GM12878 (cell line): ENCODE data around the gene MMP11. TPM values are rescaled to one million over a fixed set of nuclear protein-coding genes. Genes with fewer than 3 reads are reported as not detected.

Source experiments
- ATAC-seq: fragments of 200-7000 bp; cut with Tn5 transposase; 3 replicates; pipeline ENCODE4 v1.9.1; 2020; ENCODE audit warnings: mild to moderate bottlenecking, moderate library complexity
- BruUV-seq: library from RNA; stranded (reverse); fragments of 400-500 nt; replicated peaks from 2 replicates; lab custom pipeline; 2021; lab: Mats Ljungman, UMichigan
- CTCF ChIA-PET: fragments of 300-600 bp; sonication (Branson Sonifier 250); formaldehyde crosslinking; extraction: SDS; loops from one replicate; lab custom pipeline; 2021; ENCODE audit warnings: inconsistent platforms; lab: Yijun Ruan, JAX
- POLR2A ChIA-PET: fragments of 350-600 bp; formaldehyde crosslinking; extraction: SDS; loops from one replicate; lab custom pipeline; 2021; ENCODE audit warnings: inconsistent platforms; lab: Charles Lee
- RAD21 ChIA-PET: fragments of 300-600 bp; sonication (Branson Sonifier 250); formaldehyde crosslinking; loops from one replicate; lab custom pipeline; 2023; ENCODE audit warnings: antibody characterized with exemption; ENCODE audit not compliant: unreplicated experiment; lab: Charles Lee
- SMC1A ChIA-PET: fragments of 300-600 bp; sonication (Branson Sonifier 250); formaldehyde crosslinking; loops from one replicate; lab custom pipeline; 2023; ENCODE audit not compliant: unreplicated experiment, uncharacterized antibody; lab: Charles Lee
- DNase-seq: peaks from one replicate; pipeline ENCODE4 v3.0.0-alpha.2; 2011; ENCODE audit warnings: low read depth, low spot score
- FAIRE-seq: peaks from 3 replicates; lab custom pipeline; 2011; peaks lifted over from hg19 to GRCh38; lab: Jason Lieb, UNC
- H2AFZ ChIP-seq: 2 replicates; pipeline ENCODE4 v1.6.0; 2011; ENCODE audit warnings: low read depth, low read length, control low read depth; ENCODE audit not compliant: control insufficient read depth
- H3K27ac ChIP-seq: 2 replicates; pipeline ENCODE4 v1.5.1; 2011; ENCODE audit warnings: control low read depth; ENCODE audit not compliant: control insufficient read depth, insufficient read depth
- H3K27me3 ChIP-seq, 2 experiments: replicated peaks in 1 of 2; 2 replicates each; pipeline versions ENCODE4 v1.6.0 to v1.6.1; 2011; ENCODE audit warnings: low read length in 1 of 2; ENCODE audit not compliant: control insufficient read depth in 2 of 2, insufficient read depth in 2 of 2
- H3K36me3 ChIP-seq, 2 experiments: 2 replicates each; pipeline ENCODE4 v1.5.1; 2011; ENCODE audit warnings: low read length in 1 of 2; ENCODE audit not compliant: control insufficient read depth in 2 of 2, insufficient read depth in 2 of 2
- H3K4me1 ChIP-seq: 2 replicates; pipeline ENCODE4 v1.6.1; 2011; ENCODE audit warnings: mild to moderate bottlenecking, low read length, moderate library complexity, mixed read lengths; ENCODE audit not compliant: control insufficient read depth, insufficient read depth
- H3K4me2 ChIP-seq: 2 replicates; pipeline ENCODE4 v1.6.0; 2011; ENCODE audit warnings: control low read depth; ENCODE audit not compliant: control insufficient read depth, insufficient read depth
- H3K4me3 ChIP-seq: fragments of 200-600 bp; sonication (generic); 2 replicates; pipeline ENCODE4 v1.5.1; 2016
- H3K79me2 ChIP-seq: 2 replicates; pipeline ENCODE4 v1.6.0; 2011; ENCODE audit warnings: low read length; ENCODE audit not compliant: control insufficient read depth, insufficient read depth
- H3K9ac ChIP-seq: 2 replicates; pipeline ENCODE4 v1.8.0; 2011; ENCODE audit warnings: low read length, control low read depth, mixed read lengths; ENCODE audit not compliant: control insufficient read depth, insufficient read depth
- H3K9me3 ChIP-seq: replicated peaks from 3 replicates; pipeline ENCODE4 v1.5.1; 2011; ENCODE audit warnings: mild to moderate bottlenecking, low read length; ENCODE audit not compliant: control insufficient read depth, insufficient read depth
- H4K20me1 ChIP-seq: 2 replicates; pipeline ENCODE4 v1.6.0; 2011; ENCODE audit not compliant: control insufficient read depth, insufficient read depth
- CHD4 ChIP-seq: fragments of 200-600 bp; sonication (generic); IDR thresholded peaks from 2 replicates; pipeline ENCODE4 v1.6.1; 2016; ENCODE audit warnings: mild to moderate bottlenecking
- HDAC2 ChIP-seq: fragments of 200-600 bp; sonication (generic); IDR thresholded peaks from 2 replicates; pipeline ENCODE4 v1.6.1; 2017
- IRF4 ChIP-seq: IDR thresholded peaks from 2 replicates; pipeline ENCODE4 v1.6.1; 2011; ENCODE audit warnings: low read depth, low read length
- JUNB ChIP-seq: IDR thresholded peaks from 2 replicates; pipeline ENCODE4 v1.6.1; 2016; ENCODE audit warnings: antibody characterized with exemption, mild to moderate bottlenecking
- KDM1A ChIP-seq: fragments of 200-600 bp; sonication (generic); IDR thresholded peaks from 2 replicates; pipeline ENCODE4 v1.6.1; 2016; ENCODE audit warnings: borderline replicate concordance
- PKNOX1 ChIP-seq: fragments of 450-650 bp; IDR thresholded peaks from 2 replicates; pipeline ENCODE4 v1.6.1; 2016; ENCODE audit warnings: mild to moderate bottlenecking
- RAD51 ChIP-seq: fragments of 450-650 bp; IDR thresholded peaks from 2 replicates; pipeline ENCODE4 v1.6.1; 2016; ENCODE audit warnings: moderate library complexity, mild to moderate bottlenecking, inconsistent platforms
- SIN3A ChIP-seq: IDR thresholded peaks from 2 replicates; pipeline ENCODE4 v1.6.1; 2012; ENCODE audit warnings: low read depth, low read length, improper control_type of control experiment
- SKIL ChIP-seq: fragments of 450-650 bp; IDR thresholded peaks from 2 replicates; pipeline ENCODE4 v1.6.1; 2017; ENCODE audit warnings: mild to moderate bottlenecking, low read depth, inconsistent platforms; ENCODE audit not compliant: poor library complexity, severe bottlenecking
- SMAD5 ChIP-seq: IDR thresholded peaks from 2 replicates; pipeline ENCODE4 v1.6.1; 2016; ENCODE audit warnings: antibody characterized with exemption, low read depth
- STAT1 ChIP-seq: fragments of 450-650 bp; conservative IDR thresholded peaks from 2 replicates; pipeline ENCODE4 v1.6.1; 2014; ENCODE audit warnings: antibody characterized with exemption, mild to moderate bottlenecking
- TAF1 ChIP-seq: IDR thresholded peaks from 2 replicates; pipeline ENCODE4 v1.6.1; 2011; ENCODE audit warnings: mild to moderate bottlenecking, low read depth, low read length, borderline replicate concordance
- USF2 ChIP-seq: IDR thresholded peaks from 2 replicates; pipeline ENCODE4 v1.6.1; 2011; ENCODE audit warnings: low read depth, low read length, improper control_type of control experiment, borderline replicate concordance
- ZBED1 ChIP-seq: IDR thresholded peaks from 2 replicates; pipeline ENCODE4 v1.6.1; 2016; ENCODE audit warnings: borderline replicate concordance
- ZNF274 ChIP-seq: IDR thresholded peaks from one replicate; pipeline ENCODE4 v1.8.0; 2011; ENCODE audit not compliant: insufficient read length, insufficient read depth
- ZSCAN29 ChIP-seq: fragments of 450-650 bp; IDR thresholded peaks from 2 replicates; pipeline ENCODE4 v1.6.1; 2017; ENCODE audit warnings: mild to moderate bottlenecking, moderate library complexity
- WGBS: methylation state at CpG from one replicate; pipeline ENCODE4 v1.1.6; 2016; ENCODE audit warnings: low lambda C conversion rate; ENCODE audit not compliant: insufficient replicate concordance, insufficient coverage; ENCODE audit errors: missing lambda C conversion rate; 5-methylcytosine and 5-hydroxymethylcytosine counted together
- in situ Hi-C: fragments of 300-500 bp; cut with MboI; formaldehyde crosslinking; loops from 9 replicates; pipeline ENCODE4 v1.14.3; 2018; ENCODE audit warnings: mixed read lengths
- intact Hi-C: fragments of 100-400 bp; cut with micrococcal nuclease; formaldehyde crosslinking; loops from one replicate; pipeline ENCODE4 v1.14.2; 2022; ENCODE audit not compliant: unreplicated experiment
- polyA plus RNA-seq, 11 experiments: library from polyadenylated mRNA; depleted of rRNA in 4 of 11; unstranded in 6 of 11; stranded (reverse) in 5 of 11; fragments of >200 nt; fragmentation: Nextera tagmentation in 4 of 11; fragmentation: Illumina TruSeq in 1 of 11; extraction: Ambion mirVana in 4 of 11; extraction: Trizol in 1 of 11; gene quantifications; 1 replicate in 1 of 11; 2 replicates in 10 of 11; pipeline versions ENCODE4 v1.2.1 to v1.2.3, GENCODE V29; 2011 to 2016; ENCODE audit warnings: inconsistent platforms in 2 of 11, missing spikeins in 2 of 11, low read depth in 1 of 11
- total RNA-seq, 4 experiments: library from RNA; depleted of rRNA in 3 of 4; stranded (reverse); fragments of >200 nt in 3 of 4; fragmentation: Illumina TruSeq in 1 of 4; extraction: Trizol in 1 of 4; gene quantifications; 2 replicates each; pipeline versions ENCODE4 v1.2.1 to v1.2.3, GENCODE V29; 2013 to 2021

Gene MMP11
- total and polyA plus RNA-seq, 10 of the 15 experiments (the other 5 are each of a cell fraction or from before 2014, with no cell fraction given), result 0.03 to 1.1 (median 0.31) TPM; not detected in 2

- BruUV-seq, result TSS peak; percentile 83
- TF ChIP-seq IRF4, result no peak
- TF ChIP-seq PKNOX1, result no peak
- no peak for TF ChIP-seq HDAC2
- no peak for TF ChIP-seq SIN3A
- no peak for TF ChIP-seq STAT1
- TF ChIP-seq ZNF274, result no peak
- no peak for TF ChIP-seq USF2
- TF ChIP-seq CHD4, result no peak
- no peak for TF ChIP-seq SMAD5
- TF ChIP-seq JUNB, result no peak
- no peak for TF ChIP-seq TAF1
- no peak for TF ChIP-seq SKIL
- no peak for TF ChIP-seq KDM1A
- no peak for TF ChIP-seq ZBED1
- TF ChIP-seq RAD51, result no peak
- TF ChIP-seq ZSCAN29, result no peak
Observed at GRCh38 chr22:23749841-23750301, 22.8 kb upstream of the MMP11 start.

More at GRCh38 chr22:23749841-23750301, 22.8 kb upstream of the MMP11 start:
- H3K79me2 ChIP-seq, result no peaks in the 10 kb centered on the region
- no peaks in the 10 kb centered on the region for H4K20me1 ChIP-seq
- WGBS, result 89% methylated on average over 12 of the region's 12 CpGs
- CTCF ChIA-PET, result interaction anchor here (1.0 to 1.1 kb wide), 2 partner anchors 12 to 33 kb away, joined by 3 read pairs; no protein-coding TSS in a partner anchor
- no peaks in the 10 kb centered on the region for H3K9me3 ChIP-seq
- peak overlapping the region; percentile 81; the same call in 1 of the 2 replicates for H3K4me3 ChIP-seq
- H3K4me1 ChIP-seq, result peaks cover 30% of the 10 kb centered on the region
- peak overlapping the region; percentile 73; the same call in 1 of the 2 replicates for H3K4me2 ChIP-seq
- no peak for DNase-seq
- POLR2A ChIA-PET, result interaction anchor here (0.6 to 1.6 kb wide), 4 partner anchors 31 to 171 kb away, joined by 3 to 12 read pairs (median 3); no protein-coding TSS in a partner anchor
- H3K27me3 ChIP-seq, result no peaks in the 10 kb centered on the region
- RAD21 ChIA-PET, result no interaction called here
- SMC1A ChIA-PET, result interaction anchor here (0.7 to 1.3 kb wide), 3 partner anchors 100 to 131 kb away, joined by 3 read pairs; partner anchors contain the start of gene SLC2A11
- H3K27ac ChIP-seq, result no peak overlapping the region
- H2AFZ ChIP-seq, result no peak overlapping the region
- FAIRE-seq, result no peak
- intact Hi-C loops, result loop anchor here (2.0 kb wide), 1 partner anchor 17 kb away; the partner anchor contains the start of gene CHCHD10
- no peak for ATAC-seq
- no peaks in the 10 kb centered on the region for H3K36me3 ChIP-seq
- in situ Hi-C loops, result no loop called here
- H3K9ac ChIP-seq, result no peak overlapping the region
